Lower leg skin (tissue), 4 donors: ENCODE measurements around the gene HS3ST3A1. TPM values are rescaled to one million over a fixed set of nuclear protein-coding genes. Genes with fewer than 3 reads are reported as not detected.

Experiments used
- DNase-seq, 2 donors: peaks; one replicate each; pipeline ENCODE4 v3.0.0-alpha.2; 2019; ENCODE audit warnings: low spot score in 2 of 2
- H3K4me3 ChIP-seq: fragments of 200-600 bp; sonication (generic); 2 replicates; pipeline ENCODE4 v1.5.1; 2017; ENCODE audit warnings: mild to moderate bottlenecking, low read depth; ENCODE audit not compliant: poor library complexity, severe bottlenecking
- CTCF ChIP-seq, 3 donors: fragments of 450-650 bp; IDR thresholded peaks; one replicate each; pipeline ENCODE4 v1.5.1; 2016; ENCODE audit warnings: antibody characterized with exemption in 3 of 3, mild to moderate bottlenecking in 3 of 3, moderate library complexity in 2 of 3
- POLR2A ChIP-seq, 2 donors: fragments of 450-650 bp; IDR thresholded peaks; one replicate each; pipeline ENCODE4 v1.6.1; 2016 to 2017; ENCODE audit warnings: antibody characterized with exemption in 2 of 2, mild to moderate bottlenecking in 1 of 2, moderate library complexity in 1 of 2
- whole genome bisulfite sequencing, 2 donors: methylation state at CpG; one replicate each; pipeline ENCODE4 v1.1.5; 2018; 5-methylcytosine and 5-hydroxymethylcytosine counted together
- intact Hi-C: fragments of 100-400 bp; cut with DNase I; formaldehyde crosslinking; loops from one replicate; pipeline ENCODE4 v1.15.0; 2023; ENCODE audit warnings: low total_unique reads
- total RNA-seq, 4 donors: library from RNA; depleted of rRNA; stranded (reverse); fragments of >200 nt; gene quantifications; one replicate each; pipeline ENCODE4 v1.1.0, GENCODE V29; 2016

Gene HS3ST3A1
- total RNA-seq, 4 donors from 2014 or later, result 1.4 to 21.2 (median 7.8) TPM

- intact Hi-C loops, result no loop called here
- DNase-seq, result no peak
- H3K4me3 ChIP-seq, result no peak overlapping the region
- WGBS, 2 donors, result 81 to 86% methylated on average over 6 of the region's 6 CpGs
- TF ChIP-seq CTCF (IDR thresholded peaks at IDR 0.05) (no peak), POLR2A (IDR thresholded peaks at IDR 0.05) (no peak)
Measured at GRCh38 chr17:13520899-13521572, 80.7 kb downstream of the HS3ST3A1 start.

- intact Hi-C loops, result no loop called here
- no peak for DNase-seq
- no peak overlapping the region for H3K4me3 ChIP-seq
- 56 to 74% methylated on average over 2 of the region's 2 CpGs for WGBS, 2 donors
- no peak for TF ChIP-seq CTCF (IDR thresholded peaks at IDR 0.05)
- no peak for TF ChIP-seq POLR2A (IDR thresholded peaks at IDR 0.05)
Measured at GRCh38 chr17:13518261-13519000, 83.3 kb downstream of the HS3ST3A1 start.

- intact Hi-C loops, result no loop called here
- H3K4me3 ChIP-seq, result no peak overlapping the region
- no peak for DNase-seq
- TF ChIP-seq CTCF (IDR thresholded peaks at IDR 0.05), result no peak
- TF ChIP-seq POLR2A (IDR thresholded peaks at IDR 0.05), result no peak
- WGBS, 2 donors, result 54 to 60% methylated on average over 8 of the region's 8 CpGs
Measured at GRCh38 chr17:13513039-13513405, 88.7 kb downstream of the HS3ST3A1 start.

- DNase-seq, result no peak
- TF ChIP-seq POLR2A (IDR thresholded peaks at IDR 0.05) (no peak), CTCF (IDR thresholded peaks at IDR 0.05) (no peak)
- WGBS, 2 donors, result 39 to 46% methylated on average over 6 of the region's 6 CpGs
Measured at GRCh38 chr17:13510062-13510461, 91.7 kb downstream of the HS3ST3A1 start.

GRCh38 chr17:13509527-13509926 lies 92.2 kb downstream of the HS3ST3A1 start:
- H3K4me3 ChIP-seq, result no peak overlapping the region
- WGBS, 2 donors, result 64 to 68% methylated on average over 3 of the region's 3 CpGs
- no peak for TF ChIP-seq POLR2A (IDR thresholded peaks at IDR 0.05)
- TF ChIP-seq CTCF (IDR thresholded peaks at IDR 0.05), result no peak
- no peak for DNase-seq
- intact Hi-C loops, result no loop called here

More at GRCh38 chr17:13510062-13510461, 91.7 kb downstream of the HS3ST3A1 start:
- H3K4me3 ChIP-seq, result no peak overlapping the region
- intact Hi-C loops, result no loop called here
